Cardiac muscle cell (in vitro differentiated cells and primary cell): ENCODE measurements around the gene PTPRT. TPM values are rescaled to one million over a fixed set of nuclear protein-coding genes. Genes with fewer than 3 reads are reported as not detected.
"Not testable (repeated sequence)": the region's sequence is repeated elsewhere in the genome, so short reads cannot be mapped to it uniquely, and the experiment has no call there.

ENCODE experiments used
- DNase-seq, 2 donors: peaks; one replicate each; pipeline versions ENCODE4 v3.0.0 to v3.0.0-alpha.2; 2010 to 2017; ENCODE audit warnings: low read depth in 1 of 2, low spot score in 1 of 2
- H3K27ac ChIP-seq: fragments of 200-600 bp; sonication (generic); 2 replicates; pipeline ENCODE4 v1.5.1; 2016
- H3K27me3 ChIP-seq: fragments of 200-600 bp; sonication (generic); 2 replicates; pipeline ENCODE4 v1.6.0; 2016; ENCODE audit warnings: control low read depth
- H3K36me3 ChIP-seq: fragments of 200-600 bp; sonication (generic); 2 replicates; pipeline ENCODE4 v1.5.1; 2016; ENCODE audit warnings: control low read depth
- H3K4me1 ChIP-seq: fragments of 200-600 bp; sonication (generic); 2 replicates; pipeline ENCODE4 v1.8.1; 2017; ENCODE audit warnings: low read depth, mild to moderate bottlenecking, mixed run types
- H3K4me3 ChIP-seq: fragments of 200-600 bp; sonication (generic); 2 replicates; pipeline ENCODE4 v1.5.1; 2016; ENCODE audit warnings: mild to moderate bottlenecking
- H3K9me3 ChIP-seq: fragments of 200-600 bp; sonication (generic); 2 replicates; pipeline ENCODE4 v1.5.1; 2017; ENCODE audit warnings: low read depth, mild to moderate bottlenecking, control low read depth
- polyA plus RNA-seq: library from polyadenylated mRNA; unstranded; fragments of >200 nt; fragmentation: Nextera tagmentation; extraction: Ambion mirVana; gene quantifications from 2 replicates; pipeline ENCODE4 v1.2.1, GENCODE V29; 2016
- total RNA-seq: library from RNA; depleted of rRNA; stranded (reverse); fragments of >200 nt; gene quantifications from 2 replicates; pipeline ENCODE4 v1.2.3, GENCODE V29; 2016
- TF ChIP-seq, protein P1 (sequence below): IDR thresholded peaks from 2 replicates; pipeline ENCODE4 v1.5.1; 2012; ENCODE audit warnings: low read depth, mild to moderate bottlenecking, low read length

PTPRT gene
- total and polyA plus RNA-seq, 2 experiments from 2014 or later: 0.30 to 1.4 TPM

DNA sequence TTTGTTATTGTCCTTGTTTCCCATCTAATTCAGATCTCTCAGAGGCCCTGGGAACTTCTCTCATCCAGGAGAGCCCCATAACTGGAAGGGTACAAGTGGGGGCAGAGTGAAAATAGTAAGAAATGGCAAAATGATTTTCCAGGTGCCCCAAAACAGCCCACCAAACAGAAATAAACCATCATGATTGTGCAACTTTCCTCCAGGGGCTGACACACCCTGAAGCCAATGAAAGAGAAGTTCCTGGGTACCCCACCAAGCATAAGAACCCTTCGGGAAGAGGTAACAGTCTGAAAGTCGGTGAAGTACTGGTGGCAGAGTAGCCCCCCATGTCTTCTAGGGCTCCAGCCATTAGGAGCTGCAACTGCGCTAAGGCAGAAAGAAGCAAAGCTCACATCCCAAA, 282.0 kb downstream of the PTPRT start:
- Histone ChIP-seq H3K27ac (no peak overlapping the region), H3K4me1 (no peaks in the 10 kb centered on the region), H3K9me3 (no peaks in the 10 kb centered on the region), H3K36me3 (no peaks in the 10 kb centered on the region), H3K4me3 (no peak overlapping the region), H3K27me3 (no peaks in the 10 kb centered on the region)
- no peak for DNase-seq
- TF ChIP-seq, protein P1, sequence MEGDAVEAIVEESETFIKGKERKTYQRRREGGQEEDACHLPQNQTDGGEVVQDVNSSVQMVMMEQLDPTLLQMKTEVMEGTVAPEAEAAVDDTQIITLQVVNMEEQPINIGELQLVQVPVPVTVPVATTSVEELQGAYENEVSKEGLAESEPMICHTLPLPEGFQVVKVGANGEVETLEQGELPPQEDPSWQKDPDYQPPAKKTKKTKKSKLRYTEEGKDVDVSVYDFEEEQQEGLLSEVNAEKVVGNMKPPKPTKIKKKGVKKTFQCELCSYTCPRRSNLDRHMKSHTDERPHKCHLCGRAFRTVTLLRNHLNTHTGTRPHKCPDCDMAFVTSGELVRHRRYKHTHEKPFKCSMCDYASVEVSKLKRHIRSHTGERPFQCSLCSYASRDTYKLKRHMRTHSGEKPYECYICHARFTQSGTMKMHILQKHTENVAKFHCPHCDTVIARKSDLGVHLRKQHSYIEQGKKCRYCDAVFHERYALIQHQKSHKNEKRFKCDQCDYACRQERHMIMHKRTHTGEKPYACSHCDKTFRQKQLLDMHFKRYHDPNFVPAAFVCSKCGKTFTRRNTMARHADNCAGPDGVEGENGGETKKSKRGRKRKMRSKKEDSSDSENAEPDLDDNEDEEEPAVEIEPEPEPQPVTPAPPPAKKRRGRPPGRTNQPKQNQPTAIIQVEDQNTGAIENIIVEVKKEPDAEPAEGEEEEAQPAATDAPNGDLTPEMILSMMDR: no peak

DNA sequence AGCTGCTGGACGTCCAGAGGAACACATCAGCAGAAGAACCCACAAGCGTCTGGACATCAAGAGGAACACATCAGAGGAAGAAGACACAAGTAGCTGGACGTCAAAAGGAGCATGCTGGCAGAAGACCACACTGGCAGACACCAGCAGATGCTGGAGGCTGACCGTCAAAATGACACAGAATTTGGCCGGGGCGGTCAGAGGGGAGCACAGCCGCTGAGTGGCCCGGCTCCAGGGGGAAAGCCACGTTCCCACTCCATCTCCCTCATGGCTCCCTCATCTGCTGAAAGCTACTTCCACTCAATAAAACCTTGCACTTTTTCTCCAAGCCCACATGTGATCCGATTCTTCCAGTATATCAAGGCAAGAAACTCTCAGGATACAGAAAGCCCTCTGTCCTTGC, 283.6 kb downstream of the PTPRT start:
- Histone ChIP-seq H3K4me3 (no peak overlapping the region), H3K9me3 (no peaks in the 10 kb centered on the region), H3K27me3 (no peaks in the 10 kb centered on the region), H3K36me3 (no peaks in the 10 kb centered on the region), H3K27ac (no peak overlapping the region), H3K4me1 (peaks cover 7% of the 10 kb centered on the region)
- TF ChIP-seq, protein P1: no peak
- DNase-seq: no peak

- Histone ChIP-seq H3K9me3 (no peaks in the 10 kb centered on the region), H3K4me1 (peaks cover 7% of the 10 kb centered on the region), H3K27ac (peak overlapping the region; percentile 61), H3K36me3 (no peaks in the 10 kb centered on the region), H3K4me3 (no peak overlapping the region), H3K27me3 (no peaks in the 10 kb centered on the region)
- TF ChIP-seq, protein P1: no peak
- no peak for DNase-seq
Observed at GRCh38 chr20:42902509-42902908, 287.2 kb downstream of the PTPRT start.

DNA sequence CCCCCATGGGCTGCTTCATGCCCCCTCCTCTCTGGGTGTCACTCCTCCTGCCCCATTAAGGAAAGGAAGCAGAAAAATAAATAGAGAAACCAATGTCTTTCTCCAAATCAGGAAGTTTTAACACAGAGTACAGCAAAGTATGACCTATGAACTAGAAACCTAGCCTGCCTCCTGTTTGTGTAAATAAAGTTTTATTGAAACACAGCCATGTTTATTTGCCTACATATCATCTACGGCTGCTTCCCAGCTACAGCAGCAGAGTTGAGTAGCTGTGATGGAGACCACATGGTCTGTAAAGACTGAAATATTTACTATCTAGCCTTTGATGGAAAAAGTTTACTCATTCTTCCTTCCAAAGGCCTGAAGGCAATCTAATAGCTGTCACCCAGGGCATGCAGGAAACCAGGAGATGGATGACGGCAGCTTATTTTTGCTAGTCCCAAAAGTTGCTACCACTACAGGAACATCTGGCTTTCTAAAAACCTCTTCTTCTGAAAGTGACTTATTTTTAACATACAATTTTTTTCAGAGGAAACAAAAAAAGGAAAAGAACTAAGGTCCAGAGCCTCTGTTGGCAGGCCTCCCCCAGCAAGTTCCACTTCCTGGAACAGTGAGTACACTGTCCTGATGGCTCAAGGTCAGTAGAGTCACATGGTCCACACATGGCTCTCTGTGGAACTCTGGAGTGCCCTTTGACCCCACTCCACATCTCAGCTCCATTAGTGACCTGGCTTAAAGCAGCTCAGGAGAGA, 287.8 kb downstream of the PTPRT start:
- DNase-seq: peak in 1 of 2 donors; percentile 7
- peaks cover 7% of the 10 kb centered on the region for H3K4me1 ChIP-seq
- H3K9me3 ChIP-seq: no peaks in the 10 kb centered on the region
- no peak overlapping the region for H3K4me3 ChIP-seq
- no peaks in the 10 kb centered on the region for H3K36me3 ChIP-seq
- peak overlapping the region; percentile 61 for H3K27ac ChIP-seq
- TF ChIP-seq, protein P1: no peak
- H3K27me3 ChIP-seq: no peaks in the 10 kb centered on the region

DNA sequence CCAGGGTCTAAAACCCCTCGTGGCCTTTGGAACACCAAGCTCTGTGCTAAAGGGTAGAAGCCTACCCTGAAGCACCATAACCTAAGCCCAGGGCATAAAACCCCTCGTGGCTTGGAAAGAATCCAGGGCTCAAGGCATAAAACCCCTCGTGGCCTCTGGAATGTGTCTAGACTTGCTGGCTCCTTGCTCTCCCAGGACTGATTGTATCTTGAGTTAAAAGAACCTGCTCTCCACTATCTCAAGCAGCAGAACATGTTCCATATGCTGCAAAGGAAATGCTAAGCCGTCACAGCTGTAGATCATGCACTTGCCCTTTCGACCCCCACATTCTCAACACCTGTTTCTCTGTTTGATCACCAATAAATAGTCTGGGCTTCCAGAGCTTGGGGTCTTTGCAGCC, 288.9 kb downstream of the PTPRT start:
- not testable (repeated sequence) for H3K36me3 ChIP-seq, H3K4me1 ChIP-seq, H3K27me3 ChIP-seq, H3K9me3 ChIP-seq, H3K4me3 ChIP-seq
- peak in 1 of 2 donors; percentile 44 for DNase-seq
- peak overlapping the region; percentile 61 for H3K27ac ChIP-seq

GRCh38 chr20:42895020-42895419, 294.7 kb downstream of the PTPRT start:
- Histone ChIP-seq H3K4me3 (no peak overlapping the region), H3K4me1 (peaks cover 11% of the 10 kb centered on the region), H3K36me3 (no peaks in the 10 kb centered on the region), H3K9me3 (no peaks in the 10 kb centered on the region), H3K27me3 (no peaks in the 10 kb centered on the region), H3K27ac (peak overlapping the region; percentile 11)
- TF ChIP-seq, protein P1: no peak
- no peak for DNase-seq
